HG03460 (cell line): ENCODE data around the gene N4BP2.

Source experiments
- ATAC-seq: cut with Tn5 transposase; IDR thresholded peaks from one replicate; pipeline ENCODE4 v1.9.1; 2021; ENCODE audit not compliant: unreplicated experiment

Gene N4BP2

GRCh38 chr4:40190880-40191815, 134.5 kb downstream of the N4BP2 start:
- no peak for ATAC-seq

GRCh38 chr4:40192114-40193015, 135.7 kb downstream of the N4BP2 start:
- peak; percentile 42 for ATAC-seq

GRCh38 chr4:40193016-40193571, 136.4 kb downstream of the N4BP2 start:
- peak; percentile 35 for ATAC-seq

- ATAC-seq = no peak
These were observed 136.9 kb downstream of the N4BP2 start for GRCh38 chr4:40193578-40193977.

- no peak for ATAC-seq
These were observed 138.0 kb downstream of the N4BP2 start for GRCh38 chr4:40194602-40195161.

- ATAC-seq = no peak
These were observed 138.8 kb downstream of the N4BP2 start for GRCh38 chr4:40195182-40196177.

GRCh38 chr4:40196272-40196671, 139.6 kb downstream of the N4BP2 start:
- no peak for ATAC-seq

- peak; percentile 20 for ATAC-seq
These were observed 140.2 kb downstream of the N4BP2 start, which contains the start of gene RHOH for GRCh38 chr4:40196724-40197281. RHOH (plus strand) TSS chr4:40197031; CDS start chr4:40243387, 46,356 bp downstream.

- ATAC-seq = no peak
These were observed 141.4 kb downstream of the N4BP2 start for GRCh38 chr4:40197879-40198689.

GRCh38 chr4:40199179-40199670, 142.6 kb downstream of the N4BP2 start:
- ATAC-seq = no peak

- ATAC-seq = peak; percentile 48
These were observed 143.6 kb downstream of the N4BP2 start for GRCh38 chr4:40199999-40200874.

GRCh38 chr4:40200875-40201801, 144.5 kb downstream of the N4BP2 start:
- ATAC-seq = no peak

- no peak for ATAC-seq
These were observed 145.2 kb downstream of the N4BP2 start for GRCh38 chr4:40201898-40202297.

- no peak for ATAC-seq
These were observed 145.8 kb downstream of the N4BP2 start for GRCh38 chr4:40202474-40202873.

GRCh38 chr4:40204507-40205258, 148.0 kb downstream of the N4BP2 start:
- ATAC-seq = no peak
